K562 (cell line): Measurements from ENCODE around the gene SIGLEC14. TPM values are rescaled to one million over a fixed set of nuclear protein-coding genes. Genes with fewer than 3 reads are reported as not detected.
A peak's percentile ranks its signal among the peaks of the same experiment; 100 is the strongest.

Experiments
- ETV1 ChIP-seq: fragments of 450-650 bp; conservative IDR thresholded peaks from 2 replicates; pipeline ENCODE4 v1.6.1; 2016; ENCODE audit warnings: missing genetic modification characterization, control low read depth, low read depth, missing compliant biosample characterization
- FOXA1 ChIP-seq: fragments of 450-650 bp; IDR thresholded peaks from 2 replicates; pipeline ENCODE4 v1.6.1; 2016; ENCODE audit warnings: mild to moderate bottlenecking, borderline replicate concordance
- GABPA ChIP-seq: fragments of 200-800 bp; sonication (Bioruptor generic); conservative IDR thresholded peaks from 2 replicates; pipeline ENCODE4 v1.6.1; 2016; ENCODE audit warnings: low read depth, missing genetic modification characterization, missing compliant biosample characterization
- HNRNPLL ChIP-seq: fragments of 200-400 bp; formaldehyde crosslinking; IDR thresholded peaks from 2 replicates; pipeline ENCODE4 v1.6.1; 2017; ENCODE audit warnings: low read length, low read depth, mild to moderate bottlenecking; ENCODE audit not compliant: poor library complexity, severe bottlenecking
- HOMEZ ChIP-seq: fragments of 250-450 bp; sonication (Bioruptor Pico); IDR thresholded peaks from 2 replicates; pipeline ENCODE4 v1.4.0; 2020; ENCODE audit warnings: mild to moderate bottlenecking, moderate library complexity
- ILF3 ChIP-seq: fragments of 450-650 bp; IDR thresholded peaks from 2 replicates; pipeline ENCODE4 v1.6.1; 2018; ENCODE audit warnings: antibody characterized with exemption, mild to moderate bottlenecking, moderate library complexity, borderline replicate concordance
- MNT ChIP-seq, 2 experiments: fragments of 450-650 bp; conservative IDR thresholded peaks; 2 replicates each; pipeline ENCODE4 v1.6.1; 2017; ENCODE audit warnings: mild to moderate bottlenecking in 2 of 2, moderate library complexity in 2 of 2
- RREB1 ChIP-seq: fragments of 250-450 bp; sonication (Bioruptor Pico); IDR thresholded peaks from 2 replicates; pipeline ENCODE4 v1.4.0; 2020
- ZNF280B ChIP-seq: fragments of 250-450 bp; sonication (Bioruptor Pico); IDR thresholded peaks from 2 replicates; pipeline ENCODE4 v1.5.1; 2021; ENCODE audit warnings: mild to moderate bottlenecking
- ZNF449 ChIP-seq: fragments of 250-450 bp; sonication (Bioruptor Pico); IDR thresholded peaks from 2 replicates; pipeline ENCODE4 v1.8.0; 2022; ENCODE audit warnings: moderate library complexity, mild to moderate bottlenecking, inconsistent platforms
- ZNF77 ChIP-seq: fragments of 250-450 bp; sonication (Bioruptor Pico); IDR thresholded peaks from 2 replicates; pipeline ENCODE4 v1.5.0; 2020
- polyA plus RNA-seq, 8 experiments: library from polyadenylated mRNA; depleted of rRNA in 4 of 8; stranded (reverse) in 5 of 8; unstranded in 3 of 8; fragments of >200 nt; fragmentation: Nextera tagmentation in 2 of 8; fragmentation: Illumina TruSeq in 1 of 8; extraction: Ambion mirVana in 2 of 8; extraction: Trizol in 1 of 8; gene quantifications; 2 replicates each; pipeline versions ENCODE4 v1.2.1 to v1.2.3, GENCODE V29; 2011 to 2014; ENCODE audit warnings: inconsistent platforms in 1 of 8, missing spikeins in 1 of 8
- total RNA-seq, 7 experiments: library from RNA; depleted of rRNA in 6 of 7; stranded (reverse); fragments of >200 nt in 6 of 7; fragmentation: Illumina TruSeq in 2 of 7; extraction: Trizol in 2 of 7; gene quantifications; 2 replicates each; pipeline versions ENCODE4 v1.2.1 to v1.2.3, GENCODE V29; 2011 to 2021; ENCODE audit warnings: low replicate concordance in 1 of 7

Gene SIGLEC14
- total and polyA plus RNA-seq, 9 of the 15 experiments (the other 6 are each of a cell fraction or from before 2014, with no cell fraction given) = not detected

- TF ChIP-seq HOMEZ (CRISPR knock-in tag) = no peak
- TF ChIP-seq ZNF449 (CRISPR knock-in tag) = no peak
- no peak for TF ChIP-seq ILF3
- no peak for TF ChIP-seq RREB1
- TF ChIP-seq MNT (conservative IDR thresholded peaks at IDR 0.05) = no peak; a peak in 2 of 4 replicates
- no peak for TF ChIP-seq FOXA1
- TF ChIP-seq GABPA (tag) = 0 out of 2 replicates have a peak, but pooled peaks have one; percentile 9
- TF ChIP-seq ZNF77 = no peak
- TF ChIP-seq ETV1 (tag) = peak; percentile 48; the same call in 1 of the 2 replicates
- no peak for TF ChIP-seq ZNF280B
- TF ChIP-seq HNRNPLL = no peak
Measured at GRCh38 chr19:51691074-51691583, 44.5 kb upstream of the SIGLEC14 start (continued).
